Activated CD4-positive, alpha-beta T cell treated with anti-CD3 and anti-CD28 coated beads, Interleukin-2, amount 50 U/mL, for 24 hours (primary cell): ENCODE results near the gene SEC11C.

Experiments
- DNase-seq, 2 donors: peaks; one replicate each; pipeline ENCODE4 v3.0.0-alpha.2; 2020; ENCODE audit warnings: low read depth in 1 of 2, low spot score in 1 of 2

Gene SEC11C

DNA sequence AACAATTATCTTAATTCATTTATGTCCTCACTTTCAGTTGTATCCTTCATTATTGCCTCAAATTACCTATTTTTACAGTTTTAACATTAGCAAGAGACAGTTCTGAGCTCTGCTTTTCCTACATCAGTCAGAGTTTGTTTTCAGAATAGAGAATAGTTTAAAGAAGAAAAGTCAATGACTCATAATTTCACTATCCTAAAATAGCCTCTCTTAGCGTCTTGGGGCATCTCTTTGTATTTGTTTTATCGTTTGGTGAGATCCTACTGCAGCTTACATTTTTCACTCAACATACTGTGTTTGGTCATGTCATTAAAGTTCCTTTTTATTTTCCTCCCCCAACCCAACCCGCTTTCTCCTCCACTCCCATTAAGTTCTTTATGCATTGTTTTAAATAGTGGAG is 3.8 kb downstream of the SEC11C start:
- DNase-seq = no peak

DNA sequence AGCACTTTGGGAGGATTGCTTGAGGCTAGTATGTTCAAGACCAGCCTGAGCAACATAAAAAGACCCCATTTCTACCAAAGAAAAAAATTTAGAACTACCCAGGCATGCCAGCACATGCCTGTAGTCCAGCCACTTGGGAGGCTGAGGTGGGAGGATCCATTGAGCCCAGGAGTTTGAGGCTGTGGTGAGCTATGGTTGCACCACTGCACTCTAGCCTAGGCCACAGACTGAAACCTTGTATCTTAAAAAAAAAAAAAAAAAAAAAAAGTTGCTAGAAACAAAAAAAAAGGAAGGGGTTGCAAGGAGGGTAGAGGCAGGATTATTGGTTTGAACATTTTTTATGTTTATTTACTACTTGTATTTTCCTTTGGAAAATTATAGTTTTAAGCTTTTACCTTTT is 4.8 kb downstream of the SEC11C start:
- no peak for DNase-seq

DNA sequence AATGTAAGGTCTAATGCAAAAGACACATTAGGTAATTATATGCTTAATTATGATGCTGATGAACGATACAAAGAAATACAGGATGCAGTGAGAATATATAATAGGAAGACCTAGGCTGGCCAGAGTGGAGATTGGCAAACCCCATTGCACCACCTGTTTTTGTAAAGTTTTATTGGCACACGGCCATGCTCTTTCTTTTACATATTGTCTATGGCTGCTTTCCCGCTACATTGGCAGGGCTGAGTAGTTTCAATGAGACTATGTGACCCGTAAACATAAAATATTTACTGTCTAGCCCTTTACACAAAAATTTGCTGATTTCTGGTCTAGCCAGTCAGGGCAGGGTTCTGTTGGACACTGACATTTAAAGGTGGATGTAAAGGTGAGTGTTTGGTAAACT is 5.4 kb downstream of the SEC11C start:
- DNase-seq = no peak

DNA sequence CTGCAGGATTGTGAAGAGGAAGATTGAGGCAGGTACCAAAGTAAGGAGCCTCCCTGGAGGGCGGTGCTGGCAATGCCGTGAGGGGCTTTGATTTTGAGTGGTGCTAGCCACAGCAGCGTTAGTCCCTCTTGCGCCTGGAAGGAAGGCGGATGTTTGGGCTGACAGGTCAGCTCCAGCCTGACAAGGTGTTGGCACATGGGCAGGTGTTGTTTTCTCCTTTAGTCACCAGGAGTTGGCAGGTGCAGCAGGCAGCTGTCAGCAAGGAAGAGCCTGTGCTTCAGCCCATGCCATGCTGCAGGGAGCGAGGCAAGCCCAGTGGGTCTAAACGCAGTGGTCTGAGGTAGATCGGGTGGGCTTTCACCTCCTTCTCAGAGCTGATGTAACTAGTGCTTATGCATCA is 8.5 kb downstream of the SEC11C start:
- DNase-seq = no peak

DNA sequence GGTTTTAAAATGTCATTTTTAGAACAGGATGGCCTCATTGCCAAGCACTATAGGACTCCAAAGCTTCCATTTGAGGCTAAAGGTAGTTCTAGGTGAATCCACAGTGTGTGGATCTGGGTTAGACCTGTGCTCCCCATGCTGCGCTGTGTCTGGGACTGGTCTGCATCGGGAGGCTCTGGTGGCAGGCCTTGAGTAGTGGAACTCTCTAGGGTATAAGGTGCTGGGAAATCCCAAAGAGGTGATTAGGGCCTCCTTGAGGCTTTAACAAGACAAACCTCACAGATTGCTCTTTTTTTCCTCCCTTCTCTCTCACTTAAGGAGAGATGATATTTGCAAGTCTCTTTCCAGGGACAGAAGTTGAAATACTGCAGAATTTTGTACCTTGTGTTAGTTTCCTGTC is 9.3 kb downstream of the SEC11C start:
- no peak for DNase-seq

- no peak for DNase-seq
Measured at GRCh38 chr18:59149416-59149815, 9.7 kb downstream of the SEC11C start.

DNA sequence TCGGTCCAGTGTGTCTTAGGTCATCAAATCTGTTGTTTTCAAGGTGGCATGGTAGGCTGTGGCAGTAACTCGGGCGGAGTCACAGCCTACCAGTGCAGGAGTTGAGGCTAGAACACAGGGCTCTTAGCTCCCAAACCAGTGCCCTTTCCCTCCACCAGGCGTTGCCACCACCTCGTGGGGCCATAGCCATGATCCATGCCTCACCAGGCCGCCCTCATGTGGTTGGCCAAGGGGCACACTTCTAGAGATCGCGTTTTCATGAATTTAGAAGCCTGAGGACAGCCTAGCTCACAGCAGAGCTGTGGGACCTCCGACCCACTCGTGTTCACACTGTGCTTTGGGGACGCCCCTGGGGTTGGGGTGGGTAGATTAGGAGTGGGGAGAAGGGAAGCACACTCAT is 10.6 kb downstream of the SEC11C start:
- no peak for DNase-seq

- DNase-seq = no peak
Measured at GRCh38 chr18:59155153-59155552, 15.5 kb downstream of the SEC11C start.

DNA sequence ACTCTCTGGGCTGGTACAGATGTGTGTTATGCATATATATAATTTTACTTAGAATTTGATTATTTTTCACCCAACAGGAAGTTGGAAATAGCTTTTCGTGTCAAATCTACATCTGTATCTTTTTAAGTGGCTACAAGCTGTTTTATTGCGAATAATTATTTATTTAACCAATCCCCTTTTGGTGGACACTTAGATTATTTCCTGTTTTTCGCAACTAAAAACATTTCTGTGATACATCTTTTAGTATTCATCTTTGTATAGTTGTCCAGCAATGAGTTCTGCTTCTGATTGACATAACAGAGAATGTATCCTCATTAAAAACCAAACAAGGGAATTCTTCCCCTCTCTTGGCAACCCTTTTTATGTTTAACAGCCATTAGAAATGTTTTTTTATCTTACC is 16.6 kb downstream of the SEC11C start:
- DNase-seq = no peak

DNA sequence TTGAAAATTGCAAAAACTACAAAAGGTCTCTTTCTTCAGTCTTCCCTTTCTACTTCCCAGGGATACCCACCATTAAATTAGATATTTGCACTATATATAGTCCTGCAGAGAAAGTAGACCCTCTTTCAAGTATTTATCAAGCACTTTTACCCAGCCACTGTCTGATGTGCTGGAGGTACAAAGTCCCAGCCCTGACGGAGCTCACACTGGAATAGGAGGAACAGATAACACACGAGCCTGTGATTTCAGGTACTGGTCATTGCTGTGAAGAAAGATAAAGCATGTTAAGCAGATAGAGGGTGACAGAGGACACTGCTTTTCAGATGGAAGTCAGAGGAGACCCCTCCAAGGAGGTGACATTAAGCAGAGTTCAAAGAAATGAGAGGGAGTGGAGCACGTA is 19.6 kb downstream of the SEC11C start:
- DNase-seq = no peak

DNA sequence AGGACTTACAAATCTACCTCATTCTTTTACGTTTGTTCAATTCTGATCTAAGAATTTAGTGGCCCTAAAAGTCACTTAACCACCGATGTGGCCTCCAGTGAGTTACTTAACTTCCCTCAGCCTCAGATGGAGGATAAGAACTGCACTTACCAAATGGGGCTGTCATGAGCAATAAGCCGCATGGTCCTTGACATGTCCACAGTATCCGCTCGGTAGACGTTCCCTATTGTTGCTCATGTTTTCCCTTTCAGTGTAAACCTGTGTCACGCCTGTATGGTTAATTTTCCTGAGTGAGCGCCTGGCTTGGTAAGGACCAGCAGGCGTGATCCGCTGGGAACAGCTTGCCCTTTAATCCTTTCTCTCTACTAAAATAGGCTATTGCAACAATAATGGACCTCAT is 20.3 kb downstream of the SEC11C start:
- no peak for DNase-seq

- no peak for DNase-seq
Measured at GRCh38 chr18:59172664-59173249, 33.1 kb downstream of the SEC11C start.

GRCh38 chr18:59177485-59177884 is 37.8 kb downstream of the SEC11C start:
- no peak for DNase-seq

DNA sequence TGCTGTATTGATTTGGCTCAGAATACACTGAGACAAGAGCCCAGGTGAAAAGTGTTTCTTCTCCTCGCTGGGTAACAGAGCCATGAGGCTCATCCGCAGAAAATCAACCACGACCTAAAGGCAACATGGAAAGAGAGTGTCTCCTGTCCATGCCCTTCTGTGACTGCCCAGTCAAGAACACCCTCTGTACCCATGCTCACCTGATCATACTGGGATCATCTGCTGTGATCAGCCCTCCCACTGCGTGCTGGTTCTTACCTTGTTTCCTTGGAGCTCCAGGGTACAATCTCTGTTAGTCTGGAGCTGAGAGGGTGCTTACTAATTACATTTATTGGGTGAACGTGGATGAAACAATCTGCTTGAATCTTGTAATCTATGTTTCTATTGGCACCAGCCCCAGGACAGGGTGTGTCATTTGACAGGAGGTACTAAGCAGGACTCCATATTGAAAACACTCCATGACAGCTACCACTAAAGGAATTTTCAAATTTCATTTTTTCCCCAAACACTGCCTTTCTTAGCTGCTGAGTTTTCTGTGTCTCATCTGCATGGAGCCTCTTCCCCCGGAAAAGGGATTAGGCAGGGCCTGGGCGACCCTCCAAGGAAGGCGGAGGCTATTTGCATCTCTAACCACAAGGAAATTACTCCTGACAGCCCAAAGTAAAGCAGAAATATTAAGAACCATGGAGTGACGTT is 40.6 kb downstream of the SEC11C start:
- no peak for DNase-seq

- DNase-seq = no peak
Measured at GRCh38 chr18:59182673-59183072, 43.0 kb downstream of the SEC11C start.

- no peak for DNase-seq
Measured at GRCh38 chr18:59189008-59189407, 49.3 kb downstream of the SEC11C start.

GRCh38 chr18:59189746-59190145 is 50.1 kb downstream of the SEC11C start:
- no peak for DNase-seq

DNA sequence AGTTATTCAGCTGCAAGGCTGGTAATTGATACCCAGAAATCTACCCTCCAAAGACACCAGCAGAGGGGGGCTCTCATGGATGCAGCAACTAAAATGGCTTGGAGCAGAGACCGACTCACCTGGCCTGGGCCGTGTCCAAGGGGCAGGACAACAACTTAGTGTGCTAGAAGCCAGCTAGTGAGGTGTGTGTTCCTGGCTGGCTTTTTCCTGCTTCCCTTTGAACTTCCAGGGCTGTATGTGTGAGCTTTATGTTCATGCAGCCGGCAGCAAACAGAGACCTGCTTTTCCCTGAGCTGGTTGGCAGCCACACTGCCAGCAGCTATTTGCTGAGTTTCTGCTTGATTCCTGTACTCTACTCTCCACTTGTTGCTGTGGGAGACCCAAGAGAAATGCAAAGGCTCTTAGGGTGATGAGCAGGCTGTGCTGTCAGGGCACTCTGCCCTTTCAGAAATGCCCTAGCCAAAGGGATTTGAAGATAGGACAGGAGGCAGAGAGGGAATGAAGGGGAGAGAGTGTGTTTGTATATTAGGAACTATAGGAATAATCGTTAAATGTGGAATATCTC is 56.6 kb downstream of the SEC11C start:
- no peak for DNase-seq

DNA sequence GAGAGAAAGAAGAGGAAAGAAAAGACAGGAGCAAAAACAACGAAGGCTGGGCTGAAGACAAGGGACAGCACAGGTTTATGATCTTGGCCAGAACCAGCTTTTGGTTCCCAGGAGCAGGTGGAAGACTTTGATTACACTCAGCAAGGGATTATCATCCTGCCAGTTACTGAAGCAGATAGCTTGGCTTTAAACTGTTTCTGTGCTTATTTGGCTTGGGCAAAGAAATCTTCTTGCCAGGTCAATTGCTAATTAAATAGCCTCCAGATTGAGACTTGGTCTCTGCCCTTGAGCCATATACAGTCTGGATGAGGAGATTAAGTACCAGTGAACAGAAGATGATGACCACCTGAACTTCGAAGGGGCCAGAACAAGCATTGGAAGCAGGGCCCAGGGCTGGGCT is 58.0 kb downstream of the SEC11C start:
- no peak for DNase-seq

DNA sequence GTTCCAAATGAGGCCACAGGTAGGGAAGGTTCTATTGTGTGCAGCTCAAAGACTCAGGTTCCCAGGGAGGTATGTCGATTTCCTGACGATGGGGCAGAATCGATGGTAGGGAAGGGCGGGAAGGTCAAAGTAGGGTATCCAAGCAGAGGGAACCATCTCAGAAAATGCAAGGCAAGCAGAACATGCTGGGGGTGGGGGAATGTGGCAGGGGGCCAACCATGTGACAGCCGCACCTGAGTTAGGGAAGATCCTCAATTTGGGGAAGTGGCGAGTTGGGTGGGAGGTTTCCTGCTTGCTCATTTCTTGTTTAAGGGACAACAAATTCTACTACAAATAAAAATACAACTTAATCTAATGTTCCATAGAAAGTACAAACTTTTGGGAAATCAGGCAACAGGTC is 58.5 kb downstream of the SEC11C start:
- DNase-seq = no peak

DNA sequence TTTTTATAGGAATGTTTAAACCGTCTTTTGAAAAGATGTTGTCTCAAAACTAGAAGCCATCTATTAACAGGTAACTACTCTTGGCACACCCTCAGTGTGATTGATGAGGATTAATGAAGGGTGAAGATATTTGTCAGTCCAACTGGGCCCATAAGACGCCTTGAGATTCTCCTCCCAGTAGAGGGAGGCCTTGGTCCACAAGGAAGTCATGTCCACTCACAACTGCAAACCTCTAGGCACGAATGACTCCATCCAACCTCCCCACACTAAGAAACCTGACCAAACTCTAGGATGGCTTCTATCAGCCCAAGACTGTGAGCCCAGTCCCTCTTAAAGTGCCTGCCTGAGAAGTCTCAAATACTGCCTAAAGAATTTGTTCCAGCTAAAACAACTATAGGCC is 61.1 kb downstream of the SEC11C start:
- DNase-seq = no peak

DNA sequence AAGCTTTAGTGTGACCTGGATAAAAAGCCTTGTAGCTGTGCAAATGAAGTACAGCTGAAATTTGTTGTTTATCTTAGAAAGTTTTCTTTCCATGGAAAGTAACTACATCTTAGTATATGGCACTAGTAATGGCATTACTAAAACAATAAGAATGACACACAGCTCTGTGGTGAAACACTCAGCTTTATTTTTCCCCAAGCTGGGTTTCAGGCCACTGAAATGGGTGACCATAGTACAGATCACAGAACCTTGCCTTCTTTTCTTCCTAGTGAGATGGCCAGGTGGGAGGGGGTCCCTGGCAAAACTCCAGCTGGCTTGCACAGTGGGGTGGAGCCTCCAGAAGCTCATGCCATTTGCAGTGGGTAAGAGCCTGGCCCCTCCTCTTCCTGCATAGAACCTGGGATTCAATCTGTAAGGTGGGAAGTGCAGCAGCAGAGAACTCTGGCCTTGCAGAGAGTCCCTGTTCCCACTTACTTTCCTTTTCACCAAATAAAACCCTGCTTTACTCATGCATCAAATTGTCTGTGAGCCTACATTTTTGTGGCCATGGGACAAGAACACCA is 62.7 kb downstream of the SEC11C start:
- DNase-seq = no peak

GRCh38 chr18:59207506-59207905 is 67.8 kb downstream of the SEC11C start:
- DNase-seq = no peak
